Caco-2 (cell line): ENCODE data around the gene CABP7. TPM values are rescaled to one million over a fixed set of nuclear protein-coding genes. Genes with fewer than 3 reads are reported as not detected.

Source experiments
- BruUV-seq: library from RNA; stranded (reverse); fragments of 400-500 nt; replicated peaks from 2 replicates; lab custom pipeline; 2021; lab: Mats Ljungman, UMichigan
- CTCF ChIA-PET: fragments of 300-600 bp; sonication (Branson Sonifier 250); formaldehyde crosslinking; loops from one replicate; lab custom pipeline; 2022; ENCODE audit warnings: antibody characterized with exemption; lab: Charles Lee
- POLR2A ChIA-PET: fragments of 300-600 bp; sonication (Branson Sonifier 250); formaldehyde crosslinking; loops from one replicate; lab custom pipeline; 2022; ENCODE audit warnings: antibody characterized with exemption; lab: Charles Lee
- DNase-seq, 2 experiments: peaks; one replicate each; pipeline versions ENCODE4 v3.0.0 to v3.0.0-alpha.2; 2020 to 2022
- H3K27me3 ChIP-seq: replicated peaks from 2 replicates; pipeline ENCODE4 v1.6.0; 2011; ENCODE audit warnings: low read length; ENCODE audit not compliant: control insufficient read depth, insufficient read depth
- H3K36me3 ChIP-seq: 2 replicates; pipeline ENCODE4 v1.5.1; 2011; ENCODE audit warnings: low read length; ENCODE audit not compliant: control insufficient read depth, insufficient read depth
- H3K4me1 ChIP-seq: fragments of 250-450 bp; sonication (Bioruptor Pico); 2 replicates; pipeline ENCODE4 v1.5.1; 2020; ENCODE audit warnings: mild to moderate bottlenecking
- H3K4me3 ChIP-seq: 2 replicates; pipeline ENCODE4 v1.5.1; 2011; ENCODE audit warnings: low read depth, mild to moderate bottlenecking, control low read depth, low read length
- H3K9me3 ChIP-seq: fragments of 250-450 bp; sonication (Bioruptor Pico); 2 replicates; pipeline ENCODE4 v1.5.1; 2020; ENCODE audit warnings: mild to moderate bottlenecking, moderate library complexity
- H3K27ac Mint-ChIP-seq: one replicate; pipeline ENCODE4 v1.8.0; 2022; ENCODE audit warnings: mixed read lengths; ENCODE audit not compliant: unreplicated experiment
- H3K27me3 Mint-ChIP-seq: one replicate; pipeline ENCODE4 v1.8.0; 2022; ENCODE audit warnings: mixed read lengths; ENCODE audit not compliant: insufficient read depth, unreplicated experiment
- H3K36me3 Mint-ChIP-seq: one replicate; pipeline ENCODE4 v1.8.0; 2022; ENCODE audit warnings: mild to moderate bottlenecking, mixed read lengths; ENCODE audit not compliant: insufficient read depth, unreplicated experiment
- H3K4me1 Mint-ChIP-seq: one replicate; pipeline ENCODE4 v1.8.0; 2022; ENCODE audit warnings: low read depth, mixed read lengths; ENCODE audit not compliant: unreplicated experiment
- H3K4me3 Mint-ChIP-seq: one replicate; pipeline ENCODE4 v1.8.0; 2022; ENCODE audit warnings: mild to moderate bottlenecking, moderate library complexity, mixed read lengths; ENCODE audit not compliant: unreplicated experiment
- H3K9me3 Mint-ChIP-seq: one replicate; pipeline ENCODE4 v1.8.0; 2022; ENCODE audit warnings: mixed read lengths; ENCODE audit not compliant: unreplicated experiment
- intact Hi-C: fragments of 100-400 bp; cut with micrococcal nuclease; formaldehyde crosslinking; loops from one replicate; pipeline ENCODE4 v1.10.0; 2022; ENCODE audit not compliant: unreplicated experiment
- total RNA-seq: library from RNA; stranded (reverse); gene quantifications from 2 replicates; pipeline ENCODE4 v1.2.3, GENCODE V29; 2022
- TF ChIP-seq, protein P1 (sequence below), 2 experiments: fragments of 200-600 bp in 1 of 2; IDR thresholded peaks; 1 replicate in 1 of 2; 2 replicates in 1 of 2; pipeline versions ENCODE4 v1.5.1 to v1.8.0; 2011 to 2022; ENCODE audit warnings: antibody characterized with exemption in 1 of 2, control low read depth in 1 of 2, inconsistent platforms in 1 of 2, low read depth in 1 of 2, low read length in 1 of 2, mild to moderate bottlenecking in 1 of 2, moderate library complexity in 1 of 2; ENCODE audit not compliant: insufficient read depth in 1 of 2, severe bottlenecking in 1 of 2, unreplicated experiment in 1 of 2

The CABP7 gene
- total RNA-seq, 1 experiment from 2014 or later = not detected

DNA sequence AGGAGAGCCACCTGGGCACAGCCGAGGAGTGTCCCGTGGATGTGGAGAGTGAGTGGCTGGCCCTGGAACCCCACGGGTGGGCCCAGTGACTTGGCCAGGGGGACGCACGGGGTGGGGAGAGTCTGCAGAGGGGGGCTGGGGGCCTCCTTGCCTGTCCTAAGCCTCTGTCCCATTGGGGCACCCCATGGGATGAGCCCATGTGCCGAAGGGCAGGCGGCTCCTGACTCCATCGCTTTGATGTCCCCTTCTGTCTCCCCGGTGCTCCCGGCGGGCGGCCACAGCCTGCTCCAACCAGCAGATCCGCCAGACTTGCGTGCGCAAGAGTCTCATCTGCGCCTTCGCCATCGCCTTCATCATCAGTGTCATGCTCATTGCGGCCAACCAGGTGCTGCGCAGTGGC lies 9.4 kb downstream of the CABP7 start:
- CTCF ChIA-PET = no interaction called here
- Mint-ChIP-seq H3K4me3 (no peak overlapping the region), H3K9me3 (no peaks in the 10 kb centered on the region), H3K4me1 (no peaks in the 10 kb centered on the region), H3K27me3 (no peaks in the 10 kb centered on the region), H3K27ac (no peak overlapping the region), H3K36me3 (no peaks in the 10 kb centered on the region)
- TF ChIP-seq, protein P1, sequence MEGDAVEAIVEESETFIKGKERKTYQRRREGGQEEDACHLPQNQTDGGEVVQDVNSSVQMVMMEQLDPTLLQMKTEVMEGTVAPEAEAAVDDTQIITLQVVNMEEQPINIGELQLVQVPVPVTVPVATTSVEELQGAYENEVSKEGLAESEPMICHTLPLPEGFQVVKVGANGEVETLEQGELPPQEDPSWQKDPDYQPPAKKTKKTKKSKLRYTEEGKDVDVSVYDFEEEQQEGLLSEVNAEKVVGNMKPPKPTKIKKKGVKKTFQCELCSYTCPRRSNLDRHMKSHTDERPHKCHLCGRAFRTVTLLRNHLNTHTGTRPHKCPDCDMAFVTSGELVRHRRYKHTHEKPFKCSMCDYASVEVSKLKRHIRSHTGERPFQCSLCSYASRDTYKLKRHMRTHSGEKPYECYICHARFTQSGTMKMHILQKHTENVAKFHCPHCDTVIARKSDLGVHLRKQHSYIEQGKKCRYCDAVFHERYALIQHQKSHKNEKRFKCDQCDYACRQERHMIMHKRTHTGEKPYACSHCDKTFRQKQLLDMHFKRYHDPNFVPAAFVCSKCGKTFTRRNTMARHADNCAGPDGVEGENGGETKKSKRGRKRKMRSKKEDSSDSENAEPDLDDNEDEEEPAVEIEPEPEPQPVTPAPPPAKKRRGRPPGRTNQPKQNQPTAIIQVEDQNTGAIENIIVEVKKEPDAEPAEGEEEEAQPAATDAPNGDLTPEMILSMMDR (IDR thresholded peaks at IDR 0.05; ENCODE audit: insufficient read depth in 1 of 2, low read depth in 1 of 2, low read length in 1 of 2, severe bottlenecking in 1 of 2, unreplicated experiment in 1 of 2) = no peak
- no peaks in the 10 kb centered on the region for H3K27me3 ChIP-seq
- DNase-seq = no peak
- H3K36me3 ChIP-seq = no peaks in the 10 kb centered on the region
- POLR2A ChIA-PET = no interaction called here
- no TSS peak for BruUV-seq
- intact Hi-C loops = loop anchor here (5.0 kb wide), 1 partner anchor 38 kb away; the partner anchor contains the start of genes UQCR10 and ZMAT5
- H3K9me3 ChIP-seq = no peaks in the 10 kb centered on the region
- no peak overlapping the region for H3K4me3 ChIP-seq
- peaks cover 4% of the 10 kb centered on the region; the same call in 1 of the 2 replicates for H3K4me1 ChIP-seq

DNA sequence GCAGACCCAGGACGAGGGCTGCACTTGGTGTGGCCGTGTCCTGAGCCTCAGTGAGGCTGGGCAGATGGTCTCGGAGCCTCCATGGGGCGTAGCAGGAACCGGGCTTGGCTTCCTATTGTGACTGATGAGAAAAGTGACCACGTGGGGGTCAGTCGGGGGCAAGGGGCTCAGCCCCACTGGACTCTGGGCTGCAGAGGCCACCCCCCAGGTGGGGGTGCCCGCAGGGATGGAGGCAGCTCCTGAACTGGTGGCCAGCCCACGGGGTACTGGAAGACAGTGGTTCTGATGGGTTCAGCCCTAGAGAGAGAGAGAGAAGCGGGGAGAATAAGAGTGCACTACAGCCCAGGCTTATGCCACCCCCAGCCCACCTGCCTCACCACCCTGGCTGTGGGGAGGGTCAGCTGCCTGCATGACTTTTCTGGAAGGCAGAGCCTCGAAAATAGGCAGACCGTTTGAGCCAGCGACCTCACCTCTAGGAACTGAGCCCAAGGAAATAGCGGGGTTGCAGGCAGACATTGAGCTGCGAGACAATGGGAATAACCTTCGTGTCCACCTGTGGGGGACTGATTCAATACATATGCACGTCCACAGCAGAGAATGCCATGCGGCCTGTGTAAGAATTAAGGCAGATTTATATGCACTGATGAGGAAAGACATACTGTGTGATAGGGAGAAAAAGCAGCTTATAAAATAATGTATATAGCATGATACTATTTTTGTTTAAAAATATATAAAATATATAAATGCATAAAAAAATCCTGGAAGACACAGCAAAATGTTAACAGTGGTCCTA lies 11.5 kb downstream of the CABP7 start:
- POLR2A ChIA-PET = no interaction called here
- H3K4me1 Mint-ChIP-seq = no peaks in the 10 kb centered on the region
- BruUV-seq = no TSS peak
- no peak overlapping the region for H3K4me3 Mint-ChIP-seq
- CTCF ChIA-PET = no interaction called here
- TF ChIP-seq, protein P1 (IDR thresholded peaks at IDR 0.05; ENCODE audit: insufficient read depth in 1 of 2, low read depth in 1 of 2, low read length in 1 of 2, severe bottlenecking in 1 of 2, unreplicated experiment in 1 of 2) = no peak
- no peaks in the 10 kb centered on the region for H3K36me3 ChIP-seq
- no peaks in the 10 kb centered on the region for H3K27me3 Mint-ChIP-seq
- peaks cover 4% of the 10 kb centered on the region; the same call in 1 of the 2 replicates for H3K4me1 ChIP-seq
- H3K27me3 ChIP-seq = no peaks in the 10 kb centered on the region
- H3K27ac Mint-ChIP-seq = no peak overlapping the region
- H3K9me3 Mint-ChIP-seq = no peaks in the 10 kb centered on the region
- H3K9me3 ChIP-seq = no peaks in the 10 kb centered on the region
- intact Hi-C loops = no loop called here
- H3K4me3 ChIP-seq = no peak overlapping the region
- no peak for DNase-seq
- H3K36me3 Mint-ChIP-seq = no peaks in the 10 kb centered on the region

DNA sequence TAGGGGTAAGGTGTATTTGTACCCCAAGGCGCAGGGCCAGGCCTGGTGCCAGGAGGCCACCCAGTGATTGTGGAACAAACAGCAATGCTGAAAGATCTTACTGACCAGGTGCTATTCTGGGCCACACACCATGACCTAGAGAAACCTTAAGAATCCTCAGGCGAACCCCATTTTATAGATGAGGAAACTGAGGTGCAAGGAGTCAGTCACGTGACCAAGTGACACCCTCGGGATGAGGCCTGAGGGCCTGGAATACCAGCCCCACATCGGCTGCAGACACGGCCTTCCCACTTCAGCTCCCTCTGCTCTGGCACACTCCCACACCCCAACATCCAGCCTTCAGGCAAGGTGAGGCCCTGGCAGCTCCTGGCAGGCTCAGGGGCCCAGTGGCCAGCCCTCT lies 13.1 kb downstream of the CABP7 start:
- Histone ChIP-seq H3K4me1 (peaks cover 4% of the 10 kb centered on the region; the same call in 1 of the 2 replicates), H3K27me3 (no peaks in the 10 kb centered on the region), H3K4me3 (no peak overlapping the region), H3K36me3 (no peaks in the 10 kb centered on the region), H3K9me3 (no peaks in the 10 kb centered on the region)
- no peak overlapping the region for H3K27ac Mint-ChIP-seq
- POLR2A ChIA-PET = no interaction called here
- DNase-seq = no peak
- CTCF ChIA-PET = no interaction called here
- no peaks in the 10 kb centered on the region for H3K27me3 Mint-ChIP-seq
- H3K36me3 Mint-ChIP-seq = no peaks in the 10 kb centered on the region
- no TSS peak for BruUV-seq
- no peaks in the 10 kb centered on the region for H3K4me1 Mint-ChIP-seq
- H3K9me3 Mint-ChIP-seq = no peaks in the 10 kb centered on the region
- H3K4me3 Mint-ChIP-seq = no peak overlapping the region
- intact Hi-C loops = no loop called here
- TF ChIP-seq, protein P1 (IDR thresholded peaks at IDR 0.05; ENCODE audit: insufficient read depth in 1 of 2, low read depth in 1 of 2, low read length in 1 of 2, severe bottlenecking in 1 of 2, unreplicated experiment in 1 of 2) = no peak
